Caco-2 (cell line): Measurements from ENCODE around the gene PDE11A. TPM values are rescaled to one million over a fixed set of nuclear protein-coding genes. Genes with fewer than 3 reads are reported as not detected.

Source experiments
- BruUV-seq: library from RNA; stranded (reverse); fragments of 400-500 nt; replicated peaks from 2 replicates; lab custom pipeline; 2021; lab: Mats Ljungman, UMichigan
- CTCF ChIA-PET: fragments of 300-600 bp; sonication (Branson Sonifier 250); formaldehyde crosslinking; loops from one replicate; lab custom pipeline; 2022; ENCODE audit warnings: antibody characterized with exemption; lab: Charles Lee
- POLR2A ChIA-PET: fragments of 300-600 bp; sonication (Branson Sonifier 250); formaldehyde crosslinking; loops from one replicate; lab custom pipeline; 2022; ENCODE audit warnings: antibody characterized with exemption; lab: Charles Lee
- DNase-seq, 2 experiments: peaks; one replicate each; pipeline versions ENCODE4 v3.0.0 to v3.0.0-alpha.2; 2020 to 2022
- H3K27me3 ChIP-seq: replicated peaks from 2 replicates; pipeline ENCODE4 v1.6.0; 2011; ENCODE audit warnings: low read length; ENCODE audit not compliant: control insufficient read depth, insufficient read depth
- H3K36me3 ChIP-seq: 2 replicates; pipeline ENCODE4 v1.5.1; 2011; ENCODE audit warnings: low read length; ENCODE audit not compliant: control insufficient read depth, insufficient read depth
- H3K4me1 ChIP-seq: fragments of 250-450 bp; sonication (Bioruptor Pico); 2 replicates; pipeline ENCODE4 v1.5.1; 2020; ENCODE audit warnings: mild to moderate bottlenecking
- H3K4me3 ChIP-seq: 2 replicates; pipeline ENCODE4 v1.5.1; 2011; ENCODE audit warnings: low read depth, mild to moderate bottlenecking, control low read depth, low read length
- H3K9me3 ChIP-seq: fragments of 250-450 bp; sonication (Bioruptor Pico); 2 replicates; pipeline ENCODE4 v1.5.1; 2020; ENCODE audit warnings: mild to moderate bottlenecking, moderate library complexity
- H3K27ac Mint-ChIP-seq: one replicate; pipeline ENCODE4 v1.8.0; 2022; ENCODE audit warnings: mixed read lengths; ENCODE audit not compliant: unreplicated experiment
- H3K27me3 Mint-ChIP-seq: one replicate; pipeline ENCODE4 v1.8.0; 2022; ENCODE audit warnings: mixed read lengths; ENCODE audit not compliant: insufficient read depth, unreplicated experiment
- H3K36me3 Mint-ChIP-seq: one replicate; pipeline ENCODE4 v1.8.0; 2022; ENCODE audit warnings: mild to moderate bottlenecking, mixed read lengths; ENCODE audit not compliant: insufficient read depth, unreplicated experiment
- H3K4me1 Mint-ChIP-seq: one replicate; pipeline ENCODE4 v1.8.0; 2022; ENCODE audit warnings: low read depth, mixed read lengths; ENCODE audit not compliant: unreplicated experiment
- H3K4me3 Mint-ChIP-seq: one replicate; pipeline ENCODE4 v1.8.0; 2022; ENCODE audit warnings: mild to moderate bottlenecking, moderate library complexity, mixed read lengths; ENCODE audit not compliant: unreplicated experiment
- H3K9me3 Mint-ChIP-seq: one replicate; pipeline ENCODE4 v1.8.0; 2022; ENCODE audit warnings: mixed read lengths; ENCODE audit not compliant: unreplicated experiment
- intact Hi-C: fragments of 100-400 bp; cut with micrococcal nuclease; formaldehyde crosslinking; loops from one replicate; pipeline ENCODE4 v1.10.0; 2022; ENCODE audit not compliant: unreplicated experiment
- total RNA-seq: library from RNA; stranded (reverse); gene quantifications from 2 replicates; pipeline ENCODE4 v1.2.3, GENCODE V29; 2022
- TF ChIP-seq, protein P1 (sequence below), 2 experiments: fragments of 200-600 bp in 1 of 2; IDR thresholded peaks; 1 replicate in 1 of 2; 2 replicates in 1 of 2; pipeline versions ENCODE4 v1.5.1 to v1.8.0; 2011 to 2022; ENCODE audit warnings: antibody characterized with exemption in 1 of 2, control low read depth in 1 of 2, inconsistent platforms in 1 of 2, low read depth in 1 of 2, low read length in 1 of 2, mild to moderate bottlenecking in 1 of 2, moderate library complexity in 1 of 2; ENCODE audit not compliant: insufficient read depth in 1 of 2, severe bottlenecking in 1 of 2, unreplicated experiment in 1 of 2

Gene PDE11A
- total RNA-seq, 1 experiment from 2014 or later = 0.25 TPM

DNA sequence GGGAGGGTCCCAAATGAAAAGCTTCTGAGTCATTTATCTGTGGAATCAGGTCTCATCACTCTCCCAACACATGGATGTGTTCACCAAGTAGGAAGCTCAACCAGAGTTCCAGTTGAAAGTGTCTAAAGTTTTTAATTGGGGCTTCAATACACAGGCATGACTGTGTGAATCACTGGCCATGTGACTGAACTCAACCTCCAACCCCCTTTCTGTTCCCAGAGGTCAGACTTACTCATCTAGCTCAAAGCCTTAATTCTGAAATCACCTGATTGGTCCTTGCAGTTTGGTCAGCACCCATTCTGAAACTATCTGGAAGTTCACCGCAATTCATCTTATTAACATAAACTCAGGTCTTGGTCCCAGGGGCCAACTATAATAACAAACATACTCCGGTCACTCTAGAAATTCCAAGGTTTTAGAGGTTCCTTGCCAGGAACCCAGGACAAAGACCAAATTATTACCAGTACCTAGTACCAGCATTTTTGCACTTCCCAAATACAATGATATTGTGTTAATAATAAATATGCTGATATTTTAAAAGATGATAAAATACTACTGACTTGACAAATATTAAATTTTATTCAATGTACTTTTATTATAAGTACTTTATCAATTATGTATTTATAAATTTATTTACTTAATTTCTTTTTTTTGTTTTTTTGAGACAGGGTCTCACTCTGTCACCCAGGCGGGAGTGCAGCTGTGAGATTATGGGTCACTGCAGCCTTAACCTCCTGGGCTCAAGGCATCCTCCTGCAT is 28.9 kb upstream of the PDE11A start:
- Histone ChIP-seq H3K36me3 (no peaks in the 10 kb centered on the region), H3K9me3 (no peaks in the 10 kb centered on the region), H3K4me1 (no peaks in the 10 kb centered on the region), H3K27me3 (no peaks in the 10 kb centered on the region), H3K4me3 (no peak overlapping the region)
- DNase-seq = no peak
- POLR2A ChIA-PET = no interaction called here
- BruUV-seq = no TSS peak
- Mint-ChIP-seq H3K9me3 (no peaks in the 10 kb centered on the region), H3K4me1 (no peaks in the 10 kb centered on the region), H3K4me3 (no peak overlapping the region), H3K36me3 (no peaks in the 10 kb centered on the region), H3K27ac (no peak overlapping the region), H3K27me3 (no peaks in the 10 kb centered on the region)
- CTCF ChIA-PET = no interaction called here
- intact Hi-C loops = no loop called here
- TF ChIP-seq, protein P1, sequence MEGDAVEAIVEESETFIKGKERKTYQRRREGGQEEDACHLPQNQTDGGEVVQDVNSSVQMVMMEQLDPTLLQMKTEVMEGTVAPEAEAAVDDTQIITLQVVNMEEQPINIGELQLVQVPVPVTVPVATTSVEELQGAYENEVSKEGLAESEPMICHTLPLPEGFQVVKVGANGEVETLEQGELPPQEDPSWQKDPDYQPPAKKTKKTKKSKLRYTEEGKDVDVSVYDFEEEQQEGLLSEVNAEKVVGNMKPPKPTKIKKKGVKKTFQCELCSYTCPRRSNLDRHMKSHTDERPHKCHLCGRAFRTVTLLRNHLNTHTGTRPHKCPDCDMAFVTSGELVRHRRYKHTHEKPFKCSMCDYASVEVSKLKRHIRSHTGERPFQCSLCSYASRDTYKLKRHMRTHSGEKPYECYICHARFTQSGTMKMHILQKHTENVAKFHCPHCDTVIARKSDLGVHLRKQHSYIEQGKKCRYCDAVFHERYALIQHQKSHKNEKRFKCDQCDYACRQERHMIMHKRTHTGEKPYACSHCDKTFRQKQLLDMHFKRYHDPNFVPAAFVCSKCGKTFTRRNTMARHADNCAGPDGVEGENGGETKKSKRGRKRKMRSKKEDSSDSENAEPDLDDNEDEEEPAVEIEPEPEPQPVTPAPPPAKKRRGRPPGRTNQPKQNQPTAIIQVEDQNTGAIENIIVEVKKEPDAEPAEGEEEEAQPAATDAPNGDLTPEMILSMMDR (IDR thresholded peaks at IDR 0.05; ENCODE audit: insufficient read depth in 1 of 2, low read depth in 1 of 2, low read length in 1 of 2, severe bottlenecking in 1 of 2, unreplicated experiment in 1 of 2) = no peak

DNA sequence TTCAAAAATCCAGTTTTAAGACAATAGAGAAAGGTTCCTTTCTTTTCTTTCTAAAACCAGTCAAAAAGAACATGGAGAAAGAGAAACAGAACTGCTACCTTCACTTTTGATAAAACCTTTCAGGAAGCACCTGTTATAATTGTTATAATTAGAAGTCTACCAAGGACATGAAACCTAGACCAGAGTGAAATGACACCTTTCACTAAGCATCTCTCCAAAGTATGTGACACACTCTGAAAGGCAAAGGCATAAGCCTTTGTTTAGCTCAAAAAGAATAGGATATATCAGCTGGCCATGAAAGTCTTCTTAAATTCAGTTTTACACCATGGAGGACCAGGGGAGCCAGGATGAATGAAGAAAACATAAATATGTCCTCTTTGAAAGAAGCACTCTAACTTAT is 20.9 kb upstream of the PDE11A start:
- H3K9me3 ChIP-seq = no peaks in the 10 kb centered on the region
- Mint-ChIP-seq H3K4me3 (no peak overlapping the region), H3K36me3 (no peaks in the 10 kb centered on the region), H3K4me1 (no peaks in the 10 kb centered on the region), H3K27ac (no peak overlapping the region), H3K27me3 (peaks cover 6% of the 10 kb centered on the region), H3K9me3 (no peaks in the 10 kb centered on the region)
- no peak for DNase-seq
- ChIA-PET POLR2A (no interaction called here), CTCF (no interaction called here)
- H3K4me3 ChIP-seq = no peak overlapping the region
- no TSS peak for BruUV-seq
- H3K27me3 ChIP-seq = no peaks in the 10 kb centered on the region
- TF ChIP-seq, protein P1 (IDR thresholded peaks at IDR 0.05; ENCODE audit: insufficient read depth in 1 of 2, low read depth in 1 of 2, low read length in 1 of 2, severe bottlenecking in 1 of 2, unreplicated experiment in 1 of 2) = no peak
- no peaks in the 10 kb centered on the region for H3K36me3 ChIP-seq
- intact Hi-C loops = no loop called here
- H3K4me1 ChIP-seq = no peaks in the 10 kb centered on the region

DNA sequence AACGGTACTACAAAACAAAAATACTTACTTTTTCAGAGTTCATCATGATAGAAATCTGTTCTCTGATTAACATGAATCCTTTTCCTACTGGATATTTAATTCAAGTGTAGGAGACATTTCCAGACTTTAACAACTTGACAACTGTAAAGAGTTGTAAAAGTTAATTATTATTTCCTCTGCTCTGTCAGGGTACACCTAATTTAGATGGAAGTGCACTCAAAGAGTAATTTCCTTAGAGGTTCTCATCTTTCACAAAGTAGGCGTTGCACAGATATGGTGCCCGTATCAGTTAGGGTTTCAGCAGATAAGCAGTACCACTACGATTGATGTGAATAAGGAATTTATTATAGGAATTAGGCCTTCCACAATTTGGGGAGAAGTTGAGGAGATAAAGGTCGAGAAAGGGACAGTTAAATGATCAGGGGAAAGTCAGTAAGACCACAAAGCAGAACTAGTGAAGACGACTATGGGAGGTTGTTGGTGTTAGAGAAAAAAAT is 16.2 kb upstream of the PDE11A start:
- TF ChIP-seq, protein P1 (IDR thresholded peaks at IDR 0.05; ENCODE audit: insufficient read depth in 1 of 2, low read depth in 1 of 2, low read length in 1 of 2, severe bottlenecking in 1 of 2, unreplicated experiment in 1 of 2) = no peak
- intact Hi-C loops = no loop called here
- no peak overlapping the region for H3K4me3 Mint-ChIP-seq
- no peaks in the 10 kb centered on the region for H3K36me3 Mint-ChIP-seq
- no peaks in the 10 kb centered on the region for H3K9me3 Mint-ChIP-seq
- Histone ChIP-seq H3K27me3 (no peaks in the 10 kb centered on the region), H3K36me3 (no peaks in the 10 kb centered on the region), H3K9me3 (no peaks in the 10 kb centered on the region), H3K4me1 (no peaks in the 10 kb centered on the region), H3K4me3 (no peak overlapping the region)
- H3K4me1 Mint-ChIP-seq = no peaks in the 10 kb centered on the region
- BruUV-seq = no TSS peak
- H3K27me3 Mint-ChIP-seq = peaks cover 10% of the 10 kb centered on the region
- CTCF ChIA-PET = interaction anchor here (1.6 kb wide), 1 partner anchor 23 kb away, joined by 4 read pairs; the partner anchor contains the start of gene RBM45
- no peak overlapping the region for H3K27ac Mint-ChIP-seq
- DNase-seq = no peak
- POLR2A ChIA-PET = no interaction called here
